ENCODE data around the gene AFAP1. TPM values are rescaled to one million over a fixed set of nuclear protein-coding genes. Genes with fewer than 3 reads are reported as not detected.

The AFAP1 gene
- total and polyA plus RNA-seq, 2 of the 8 experiments (the other 6 are each of a cell fraction or from before 2014, with no cell fraction given), result 3.6 to 18.2 TPM

GRCh38 chr4:7808752-7809151 is 130.9 kb downstream of the AFAP1 start:
- no peaks in the 10 kb centered on the region for H3K9me3 ChIP-seq (ENCODE audit: insufficient read depth in 2 of 2, low read depth in 1 of 2, low read length in 1 of 2)
- no peak overlapping the region for H3K4ac ChIP-seq (replicated peaks; ENCODE audit: insufficient read length, low read depth, low read length)
- no peak overlapping the region for H3K4me3 ChIP-seq (ENCODE audit: extremely low read depth in 1 of 4, insufficient read depth in 2 of 4, low read depth in 3 of 4, low read length in 4 of 4)
- no peak overlapping the region for H3K27ac ChIP-seq (ENCODE audit: low read depth, low read length)
- WGBS, 2 experiments (ENCODE audit: extremely low coverage in 1 of 2, insufficient coverage in 1 of 2, insufficient read length in 1 of 2, insufficient replicate concordance in 2 of 2, low coverage in 1 of 2, low lambda C conversion rate in 2 of 2, missing lambda C conversion rate in 1 of 2), result 96% methylated on average over 6 of the region's 6 CpGs; no CpG with 5 or more reads in 1 of the 2 experiments
- H3K36me3 ChIP-seq (ENCODE audit: control insufficient read depth in 2 of 4, insufficient read depth in 4 of 4, low read length in 3 of 4), result peaks cover 0 to 3% (median 0%) of the 10 kb centered on the region in 4 experiments; a peak in 3 of 8 replicates
- no peaks in the 10 kb centered on the region; the same call in 1 of the 2 replicates for H3K79me1 ChIP-seq (ENCODE audit: low read depth, low read length)
- no peak overlapping the region for H4K91ac ChIP-seq (replicated peaks; ENCODE audit: insufficient read length, low read length)
- TF ChIP-seq EP300 (IDR thresholded peaks at IDR 0.05; ENCODE audit: borderline replicate concordance in 1 of 2, low read depth in 2 of 2, low read length in 2 of 2), result no peak
- no peak for TF ChIP-seq EZH2 (IDR thresholded peaks at IDR 0.05; ENCODE audit: low read depth, low read length, severe bottlenecking)
- H2BK5ac ChIP-seq (ENCODE audit: low read depth, low read length), result no peak overlapping the region
- no peak overlapping the region for H3K18ac ChIP-seq (ENCODE audit: extremely low read depth, low read length)
- no peak overlapping the region for H3K56ac ChIP-seq (replicated peaks; ENCODE audit: insufficient read length, low read depth, low read length)
- POLR2A ChIA-PET (ENCODE audit: partially characterized antibody), result interaction anchor here (1.0 to 3.0 kb wide), 2 partner anchors 13 to 87 kb away, joined by 5 to 8 read pairs; no protein-coding TSS in a partner anchor
- H3K14ac ChIP-seq (ENCODE audit: insufficient read length), result no peak overlapping the region
- H3K23me2 ChIP-seq (ENCODE audit: low read depth, low read length), result no peaks in the 10 kb centered on the region
- no peak overlapping the region for H4K5ac ChIP-seq (ENCODE audit: insufficient read length, low read depth, low read length)
- no peak for DNase-seq (ENCODE audit: low read depth in 1 of 2, low spot score in 2 of 2)
- H2AFZ ChIP-seq (ENCODE audit: low read length), result no peak overlapping the region
- H2BK20ac ChIP-seq (ENCODE audit: low read length), result no peak overlapping the region
- no peak overlapping the region for H3K9ac ChIP-seq (replicated peaks in 1 of 4; ENCODE audit: extremely low read depth in 1 of 4, low read depth in 3 of 4, low read length in 3 of 4)
- H3K79me2 ChIP-seq (ENCODE audit: control insufficient read depth in 1 of 2, insufficient read depth in 2 of 2, low read length in 2 of 2), result no peaks in the 10 kb centered on the region
- no peaks in the 10 kb centered on the region for H3K27me3 ChIP-seq (replicated peaks in 1 of 4; ENCODE audit: control insufficient read depth in 3 of 4, extremely low read depth in 1 of 4, insufficient read depth in 3 of 4, low read length in 3 of 4)
- no peak overlapping the region for H3K4me2 ChIP-seq (ENCODE audit: insufficient read depth in 1 of 2, low read depth in 2 of 2, low read length in 2 of 2)
- no peak overlapping the region for H2AK5ac ChIP-seq (ENCODE audit: low read depth, low read length)
- H3K4me1 ChIP-seq (replicated peaks in 1 of 4; ENCODE audit: control insufficient read depth in 3 of 4, insufficient read depth in 4 of 4, low read length in 3 of 4), result peaks cover 11 to 31% (median 24%) of the 10 kb centered on the region in 4 experiments
- no peak overlapping the region for H2BK120ac ChIP-seq (replicated peaks; ENCODE audit: low read depth, low read length)
- no peak overlapping the region for H4K8ac ChIP-seq (ENCODE audit: extremely low read depth, insufficient read depth, low read length)
- H2BK15ac ChIP-seq (ENCODE audit: low read length), result no peak overlapping the region
- H2BK12ac ChIP-seq (ENCODE audit: low read depth, low read length), result no peak overlapping the region
- no peak for FAIRE-seq
- H3K23ac ChIP-seq (ENCODE audit: insufficient read length), result no peak overlapping the region
- CTCF ChIA-PET (ENCODE audit: partially characterized antibody), result interaction anchor here (0.6 to 11.1 kb wide), 6 partner anchors 13 to 368 kb away, joined by 3 to 180 read pairs (median 4); no protein-coding TSS in a partner anchor
- H4K20me1 ChIP-seq (replicated peaks in 1 of 2; ENCODE audit: control insufficient read depth in 1 of 2, insufficient read depth in 2 of 2, low read length in 2 of 2), result no peaks in the 10 kb centered on the region

Data from H1 (cell line).